MM.1S (cell line): ENCODE results near the gene TBC1D2.

Experiments used
- DNase-seq: peaks from one replicate; pipeline ENCODE4 v3.0.0-alpha.2; 2015
- H2AFZ ChIP-seq: fragments of 300-600 bp; sonication (generic); 2 replicates; pipeline ENCODE4 v1.6.0; 2016; ENCODE audit warnings: antibody characterized with exemption, low read length
- H3F3A ChIP-seq: fragments of 300-600 bp; sonication (generic); 2 replicates; pipeline ENCODE4 v1.6.1; 2016; ENCODE audit warnings: mild to moderate bottlenecking, antibody characterized with exemption, low read length, moderate library complexity, mixed read lengths; ENCODE audit not compliant: insufficient read depth
- H3K27ac ChIP-seq: fragments of 300-600 bp; sonication (generic); 2 replicates; pipeline ENCODE4 v1.5.1; 2016; ENCODE audit warnings: mild to moderate bottlenecking, low read length
- H3K27me3 ChIP-seq: fragments of 300-600 bp; sonication (generic); replicated peaks from 2 replicates; pipeline ENCODE4 v1.6.0; 2016; ENCODE audit warnings: low read length; ENCODE audit not compliant: insufficient read depth
- H3K36me3 ChIP-seq: fragments of 300-600 bp; sonication (generic); replicated peaks from 2 replicates; pipeline ENCODE4 v1.6.1; 2016; ENCODE audit warnings: mild to moderate bottlenecking, low read length, mixed read lengths; ENCODE audit not compliant: insufficient read depth
- H3K4me1 ChIP-seq: fragments of 300-600 bp; sonication (generic); 2 replicates; pipeline ENCODE4 v1.6.1; 2016; ENCODE audit warnings: low read length, mixed read lengths
- H3K4me2 ChIP-seq: fragments of 300-600 bp; sonication (generic); 2 replicates; pipeline ENCODE4 v1.6.0; 2016; ENCODE audit warnings: low read depth, low read length
- H3K4me3 ChIP-seq: fragments of 300-600 bp; sonication (generic); 2 replicates; pipeline ENCODE4 v1.5.1; 2016; ENCODE audit warnings: low read length, mixed read lengths
- H3K79me2 ChIP-seq: fragments of 300-600 bp; sonication (generic); 2 replicates; pipeline ENCODE4 v1.6.1; 2016; ENCODE audit warnings: mixed run types, low read length, mixed read lengths
- H3K9ac ChIP-seq: fragments of 300-600 bp; sonication (generic); 2 replicates; pipeline ENCODE4 v1.6.1; 2016; ENCODE audit warnings: low read length, mixed read lengths
- H3K9me2 ChIP-seq: fragments of 300-600 bp; sonication (generic); replicated peaks from 2 replicates; pipeline ENCODE4 v1.6.1; 2016; ENCODE audit warnings: mild to moderate bottlenecking, low read length, mixed read lengths; ENCODE audit not compliant: insufficient read depth
- H3K9me3 ChIP-seq: fragments of 300-600 bp; sonication (generic); replicated peaks from 2 replicates; pipeline ENCODE4 v1.6.1; 2016; ENCODE audit warnings: mild to moderate bottlenecking, low read length, mixed read lengths; ENCODE audit not compliant: insufficient read depth
- H4K20me1 ChIP-seq: fragments of 300-600 bp; sonication (generic); 2 replicates; pipeline ENCODE4 v1.6.1; 2016; ENCODE audit warnings: mild to moderate bottlenecking, low read length, moderate library complexity, mixed read lengths; ENCODE audit not compliant: insufficient read depth
- EZH2 ChIP-seq: fragments of 300-600 bp; sonication (generic); optimal IDR thresholded peaks from 2 replicates; pipeline ENCODE3; 2017; ENCODE audit warnings: low read depth, mild to moderate bottlenecking, antibody characterized with exemption, low read length, mixed read lengths
- EZH2phosphoT487 ChIP-seq: fragments of 300-600 bp; sonication (generic); IDR thresholded peaks from 2 replicates; pipeline ENCODE4 v1.6.1; 2018; ENCODE audit warnings: antibody characterized with exemption, low read length
- TF ChIP-seq, protein P1 (sequence below): fragments of 300-600 bp; sonication (generic); IDR thresholded peaks from 2 replicates; pipeline ENCODE4 v1.5.1; 2016; ENCODE audit warnings: antibody characterized with exemption, low read length, mixed read lengths

The TBC1D2 gene

DNA sequence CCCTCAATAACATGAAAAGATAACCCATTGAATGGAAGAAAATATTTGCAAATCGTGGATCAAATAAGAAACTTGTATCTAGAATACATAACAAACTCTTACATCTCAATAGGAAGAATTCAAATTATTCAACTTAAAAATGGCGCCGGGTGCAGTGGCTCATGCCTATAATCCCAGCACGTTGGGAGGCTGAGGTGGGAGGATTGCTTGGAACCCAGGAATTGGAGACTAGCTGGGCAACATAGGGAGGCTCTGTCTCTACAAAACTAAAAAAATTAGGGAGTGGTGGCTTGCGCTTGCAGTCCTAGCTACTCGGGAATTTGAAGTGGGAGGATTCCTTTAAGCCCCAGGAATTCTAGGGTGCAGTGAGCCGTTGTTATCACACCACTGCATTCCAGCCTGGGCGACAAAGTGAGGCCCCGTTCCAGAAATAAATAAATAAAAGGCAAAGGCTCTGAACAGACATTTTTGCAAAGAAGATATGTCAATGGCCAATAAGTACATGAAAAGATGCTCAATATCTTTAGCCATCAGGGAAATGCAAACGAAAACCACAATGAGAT, 21.5 kb upstream of the TBC1D2 start:
- Histone ChIP-seq H3K4me2 (no peak overlapping the region), H3K9me3 (no peaks in the 10 kb centered on the region), H3K27me3 (no peaks in the 10 kb centered on the region), H3K4me3 (no peak overlapping the region), H3K4me1 (no peaks in the 10 kb centered on the region), H2AFZ (no peak overlapping the region), H3K9me2 (no peaks in the 10 kb centered on the region), H4K20me1 (no peaks in the 10 kb centered on the region), H3K36me3 (no peaks in the 10 kb centered on the region), H3K79me2 (no peaks in the 10 kb centered on the region), H3K9ac (no peak overlapping the region), H3K27ac (no peak overlapping the region), H3F3A (no peaks in the 10 kb centered on the region)
- TF ChIP-seq, protein P1, sequence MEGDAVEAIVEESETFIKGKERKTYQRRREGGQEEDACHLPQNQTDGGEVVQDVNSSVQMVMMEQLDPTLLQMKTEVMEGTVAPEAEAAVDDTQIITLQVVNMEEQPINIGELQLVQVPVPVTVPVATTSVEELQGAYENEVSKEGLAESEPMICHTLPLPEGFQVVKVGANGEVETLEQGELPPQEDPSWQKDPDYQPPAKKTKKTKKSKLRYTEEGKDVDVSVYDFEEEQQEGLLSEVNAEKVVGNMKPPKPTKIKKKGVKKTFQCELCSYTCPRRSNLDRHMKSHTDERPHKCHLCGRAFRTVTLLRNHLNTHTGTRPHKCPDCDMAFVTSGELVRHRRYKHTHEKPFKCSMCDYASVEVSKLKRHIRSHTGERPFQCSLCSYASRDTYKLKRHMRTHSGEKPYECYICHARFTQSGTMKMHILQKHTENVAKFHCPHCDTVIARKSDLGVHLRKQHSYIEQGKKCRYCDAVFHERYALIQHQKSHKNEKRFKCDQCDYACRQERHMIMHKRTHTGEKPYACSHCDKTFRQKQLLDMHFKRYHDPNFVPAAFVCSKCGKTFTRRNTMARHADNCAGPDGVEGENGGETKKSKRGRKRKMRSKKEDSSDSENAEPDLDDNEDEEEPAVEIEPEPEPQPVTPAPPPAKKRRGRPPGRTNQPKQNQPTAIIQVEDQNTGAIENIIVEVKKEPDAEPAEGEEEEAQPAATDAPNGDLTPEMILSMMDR: no peak
- TF ChIP-seq EZH2 (no peak), EZH2phosphoT487 (no peak)
- DNase-seq: no peak

- no peak for DNase-seq
- no peak overlapping the region for H3K27ac ChIP-seq
- no peak overlapping the region for H3K4me2 ChIP-seq
- H3K27me3 ChIP-seq: no peaks in the 10 kb centered on the region
- no peaks in the 10 kb centered on the region for H3F3A ChIP-seq
- H3K79me2 ChIP-seq: no peaks in the 10 kb centered on the region
- no peak overlapping the region for H2AFZ ChIP-seq
- no peak overlapping the region for H3K9ac ChIP-seq
- TF ChIP-seq, protein P1: no peak
- TF ChIP-seq EZH2phosphoT487: no peak
- TF ChIP-seq EZH2: no peak
- no peak overlapping the region for H3K4me3 ChIP-seq
- no peaks in the 10 kb centered on the region for H3K9me2 ChIP-seq
- no peaks in the 10 kb centered on the region for H3K36me3 ChIP-seq
- no peaks in the 10 kb centered on the region for H3K4me1 ChIP-seq
- H4K20me1 ChIP-seq: no peaks in the 10 kb centered on the region
- H3K9me3 ChIP-seq: no peaks in the 10 kb centered on the region
These were observed 19.7 kb upstream of the TBC1D2 start for GRCh38 chr9:98275159-98275558.

- H3K9ac ChIP-seq: no peak overlapping the region
- no peaks in the 10 kb centered on the region for H3K4me1 ChIP-seq
- H3K27ac ChIP-seq: no peak overlapping the region
- TF ChIP-seq EZH2 (no peak), EZH2phosphoT487 (no peak)
- TF ChIP-seq, protein P1: no peak
- H3K36me3 ChIP-seq: no peaks in the 10 kb centered on the region
- H3K9me3 ChIP-seq: no peaks in the 10 kb centered on the region
- no peaks in the 10 kb centered on the region for H3K9me2 ChIP-seq
- H3K79me2 ChIP-seq: no peaks in the 10 kb centered on the region
- no peaks in the 10 kb centered on the region for H3F3A ChIP-seq
- no peaks in the 10 kb centered on the region for H4K20me1 ChIP-seq
- H2AFZ ChIP-seq: no peak overlapping the region
- H3K27me3 ChIP-seq: no peaks in the 10 kb centered on the region
- no peak overlapping the region for H3K4me2 ChIP-seq
- H3K4me3 ChIP-seq: no peak overlapping the region
- DNase-seq: no peak
These were observed 16.6 kb upstream of the TBC1D2 start for GRCh38 chr9:98272083-98272482.
